ENCODE results near the gene WDR62.

WDR62 gene

DNA sequence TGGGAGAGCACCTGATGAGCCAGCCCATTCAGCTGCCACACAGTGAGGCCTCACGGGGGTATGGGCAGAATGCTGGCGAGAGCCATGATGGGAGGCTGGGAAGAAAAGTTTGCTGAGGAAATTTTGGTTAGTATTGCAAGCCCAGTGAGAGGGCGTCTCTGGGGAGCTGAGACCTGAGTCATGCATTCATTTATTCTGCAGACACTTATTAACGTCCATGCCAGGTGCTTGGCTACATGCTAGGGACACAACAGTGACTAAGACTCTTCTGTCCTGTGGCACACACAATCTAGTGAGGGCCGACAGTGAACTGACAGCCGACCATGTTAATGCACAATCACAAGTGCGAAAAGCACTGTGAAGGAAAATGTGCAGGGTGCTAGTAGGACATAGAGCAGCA lies 27.2 kb downstream of the WDR62 start:
- DNase-seq = no peak

GRCh38 chr19:36082916-36083315 lies 28.2 kb downstream of the WDR62 start:
- no peak for DNase-seq

GRCh38 chr19:36084231-36085009 lies 29.7 kb downstream of the WDR62 start:
- DNase-seq = no peak

- DNase-seq = no peak
Measured at GRCh38 chr19:36086326-36086725, 31.6 kb downstream of the WDR62 start.

DNA sequence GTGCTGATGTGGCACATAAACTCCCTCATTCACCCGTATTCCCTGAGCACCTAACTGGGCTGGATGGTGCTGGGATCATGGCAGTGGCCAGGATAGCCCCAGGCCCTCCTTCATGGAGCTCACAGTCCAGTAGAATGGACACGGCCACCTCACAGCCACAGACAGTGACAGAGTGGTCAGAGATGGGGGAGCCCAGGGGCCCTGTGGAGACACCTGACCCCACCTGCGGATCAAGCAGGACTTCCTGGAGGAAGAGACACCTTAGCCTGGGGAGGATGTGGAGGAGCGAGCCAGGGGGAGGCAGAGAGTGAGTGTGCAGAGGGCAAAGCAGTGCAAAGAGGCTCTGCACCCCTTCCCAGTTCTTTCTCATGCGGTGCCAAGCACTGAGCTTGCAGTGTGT lies 35.1 kb downstream of the WDR62 start:
- DNase-seq = no peak

- DNase-seq = no peak
Measured at GRCh38 chr19:36090910-36091695, 36.4 kb downstream of the WDR62 start.

DNA sequence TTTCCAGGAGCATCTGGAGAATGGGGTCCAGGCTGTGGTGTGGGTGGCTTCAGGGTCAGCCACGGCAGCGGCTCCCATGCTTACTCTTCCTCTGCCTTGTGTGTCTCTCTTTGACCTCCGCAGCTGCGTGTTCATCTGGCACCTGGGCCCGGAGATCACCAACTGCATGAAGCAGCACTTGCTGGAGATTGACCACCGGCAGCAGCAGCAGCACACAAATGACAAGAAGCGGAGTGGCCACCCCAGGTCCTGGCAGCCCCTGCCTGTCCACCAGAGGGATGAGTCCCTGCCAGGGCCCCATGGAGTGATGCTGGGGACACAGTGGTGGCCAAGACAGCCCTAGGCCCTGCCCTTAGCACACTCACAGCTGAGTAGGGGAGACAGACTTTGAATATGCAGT lies 37.9 kb downstream of the WDR62 start:
- DNase-seq = no peak

- DNase-seq = peak; percentile 54
Measured at GRCh38 chr19:36093146-36093662, 38.5 kb downstream of the WDR62 start.

DNA sequence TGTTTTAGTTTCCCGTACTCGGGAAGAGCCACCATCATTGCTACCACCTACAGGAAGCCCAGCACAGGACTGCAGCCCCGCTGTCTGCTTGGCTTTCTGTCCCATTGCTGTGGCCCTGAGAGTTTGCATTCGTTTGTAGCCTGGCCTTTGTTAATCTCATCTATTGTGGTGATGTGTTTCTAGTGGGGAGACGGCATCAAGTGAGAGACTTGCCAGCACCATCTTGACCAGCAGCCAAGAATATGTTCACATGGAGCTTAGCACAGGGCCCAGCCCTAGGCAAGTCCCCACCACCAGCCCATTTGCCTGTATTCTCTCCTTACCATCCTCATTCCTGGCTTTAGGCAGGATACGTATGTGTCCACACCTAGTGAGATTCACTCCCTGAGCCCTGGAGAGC lies 39.0 kb downstream of the WDR62 start:
- no peak for DNase-seq

DNA sequence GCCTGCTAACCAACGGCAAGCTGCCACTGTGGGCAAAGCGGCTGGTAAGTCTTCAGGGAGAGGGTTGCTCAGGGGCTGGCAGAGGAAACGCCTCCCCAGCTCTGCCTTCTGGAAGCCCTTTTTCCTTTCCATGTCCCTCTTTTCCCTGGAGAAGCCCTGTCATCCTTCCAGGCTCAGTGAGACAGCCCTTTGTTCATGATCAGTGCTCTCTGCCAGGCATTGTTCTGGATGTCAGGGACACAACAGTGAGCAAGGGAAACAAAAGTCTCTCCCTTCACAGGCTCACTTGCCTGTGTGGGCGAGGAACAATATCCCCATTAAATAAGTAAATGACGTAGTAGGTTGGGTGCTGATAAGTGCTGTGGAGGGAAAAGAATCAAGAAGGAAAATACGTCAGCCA lies 42.3 kb downstream of the WDR62 start:
- no peak for DNase-seq

GRCh38 chr19:36099166-36099785 lies 44.6 kb downstream of the WDR62 start:
- no peak for DNase-seq

GRCh38 chr19:36100476-36100875 lies 45.8 kb downstream of the WDR62 start:
- no peak for DNase-seq

GRCh38 chr19:36101550-36102327 lies 47.0 kb downstream of the WDR62 start:
- no peak for DNase-seq

DNA sequence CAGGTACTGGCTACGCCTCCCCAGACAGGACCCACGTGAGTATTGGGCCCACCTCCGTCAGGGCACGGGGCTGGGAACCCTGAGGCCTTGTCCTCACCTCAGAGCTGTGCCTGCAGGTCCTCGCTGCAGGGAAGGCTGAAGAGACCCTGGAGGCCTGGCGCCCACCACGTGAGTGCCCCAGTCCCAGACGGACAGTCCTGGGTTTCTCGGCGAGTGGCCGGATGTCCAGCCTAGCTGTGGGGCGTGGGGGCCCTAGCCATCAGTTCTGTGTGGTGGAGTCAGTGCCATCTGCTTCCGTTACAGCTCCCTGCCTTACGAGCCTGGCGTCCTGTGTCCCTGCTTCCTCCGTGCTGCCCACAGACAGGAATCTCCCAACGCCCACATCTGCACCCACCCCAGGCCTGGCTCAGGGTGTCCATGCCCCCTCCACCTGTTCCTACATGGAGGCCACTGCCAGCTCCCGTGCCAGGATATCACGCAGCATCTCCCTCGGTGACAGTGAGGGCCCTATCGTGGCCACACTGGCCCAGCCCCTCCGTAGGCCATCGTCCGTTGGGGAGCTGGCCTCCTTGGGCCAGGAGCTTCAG lies 48.4 kb downstream of the WDR62 start:
- no peak for DNase-seq

DNA sequence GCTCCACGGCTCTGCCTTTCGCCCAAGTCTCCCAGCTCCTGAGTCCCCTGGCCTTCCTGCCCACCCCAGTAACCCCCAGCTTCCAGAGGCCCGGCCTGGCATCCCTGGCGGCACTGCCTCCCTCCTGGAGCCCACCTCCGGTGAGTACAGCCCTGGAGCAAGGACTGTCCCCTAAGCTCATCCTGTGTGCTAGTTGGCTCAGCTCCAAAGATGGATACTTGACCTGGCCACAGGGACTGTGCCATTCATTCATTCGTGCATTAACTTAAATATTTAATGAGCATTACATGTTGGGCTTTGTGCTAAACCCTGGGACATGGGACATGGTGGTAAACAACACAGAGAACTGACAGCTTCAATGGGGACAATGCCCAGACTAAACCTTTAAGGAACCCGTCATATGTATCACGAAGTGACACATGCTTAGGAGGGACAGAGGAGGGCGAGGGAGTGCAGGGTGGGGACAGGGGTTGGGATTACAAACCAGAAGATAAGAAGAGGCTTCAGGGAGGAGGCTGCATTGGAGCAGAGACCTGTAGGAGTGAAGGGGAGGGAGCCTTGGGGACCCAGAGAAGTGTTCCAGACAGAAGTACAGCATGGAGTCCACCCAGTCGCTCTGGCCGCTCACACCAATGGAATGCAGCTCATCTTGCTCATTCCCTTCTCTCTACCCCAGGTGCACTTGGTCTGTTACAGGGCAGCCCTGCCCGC lies 49.3 kb downstream of the WDR62 start:
- DNase-seq = no peak

DNA sequence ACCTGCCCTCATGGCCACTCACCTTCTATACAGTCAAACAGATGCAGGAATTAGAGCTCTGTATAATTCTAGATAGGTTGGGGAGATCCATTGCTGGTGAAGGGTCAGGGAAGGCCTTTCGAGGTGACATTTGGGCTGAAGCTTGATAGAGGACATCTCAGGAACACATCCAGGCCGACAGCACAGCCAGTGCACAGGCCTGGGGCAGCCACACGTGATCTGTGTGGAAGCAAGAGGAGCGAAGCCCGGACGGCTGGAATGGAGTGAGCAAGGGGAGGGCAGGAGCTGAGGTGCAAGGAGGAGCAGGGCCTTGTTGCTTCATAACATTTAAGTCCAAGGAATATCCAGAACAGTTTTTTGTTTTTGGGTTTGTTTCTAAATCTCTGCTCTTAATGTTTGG lies 51.7 kb downstream of the WDR62 start:
- no peak for DNase-seq

DNA sequence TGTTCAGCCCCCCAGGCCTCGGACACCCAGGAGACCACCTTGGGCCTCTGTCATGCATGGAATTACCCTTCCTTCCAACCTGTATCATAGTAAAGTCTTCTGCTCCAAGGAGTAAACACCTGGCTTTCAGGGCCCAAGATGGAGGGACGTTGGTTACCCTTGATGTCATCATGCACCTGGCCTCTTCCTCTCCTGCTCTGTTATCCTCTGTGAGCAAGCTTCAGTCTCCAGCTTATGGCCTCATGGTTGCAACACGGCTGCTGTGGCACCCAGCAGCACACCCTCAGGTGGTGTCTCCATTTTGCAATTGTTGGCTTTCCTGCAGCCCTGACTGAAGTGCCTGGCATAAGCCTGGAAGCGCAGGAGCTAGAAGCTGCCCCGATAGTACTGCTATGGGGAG lies 52.3 kb downstream of the WDR62 start:
- no peak for DNase-seq

- no peak for DNase-seq
Measured at GRCh38 chr19:36108684-36109083, 54.0 kb downstream of the WDR62 start.

- DNase-seq = no peak
Measured at GRCh38 chr19:36110487-36111199, 55.9 kb downstream of the WDR62 start, which contains the start of gene OVOL3. OVOL3 (plus strand) TSS chr19:36111143; CDS start chr19:36111203, 60 bp downstream.

- no peak for DNase-seq
Measured at GRCh38 chr19:36111200-36111539, 56.5 kb downstream of the WDR62 start.

GRCh38 chr19:36112678-36113077 lies 58.0 kb downstream of the WDR62 start:
- no peak for DNase-seq
